Thyroid gland (tissue), 4 donors: ENCODE data around the gene PFDN1. TPM values are rescaled to one million over a fixed set of nuclear protein-coding genes. Genes with fewer than 3 reads are reported as not detected.

Experiments used
- DNase-seq, 2 donors: peaks; one replicate each; pipeline ENCODE4 v3.0.0-alpha.2; 2019
- H3K27ac ChIP-seq, 3 donors: fragments of 200-600 bp; sonication (generic); 1 replicate in 2 of 3; 2 replicates in 1 of 3; pipeline ENCODE4 v1.5.1; 2016 to 2019; ENCODE audit warnings: mild to moderate bottlenecking in 1 of 3, moderate library complexity in 1 of 3
- H3K27me3 ChIP-seq: fragments of 200-600 bp; sonication (generic); one replicate; pipeline ENCODE4 v1.5.1; 2019
- H3K36me3 ChIP-seq, 2 donors: fragments of 200-600 bp; sonication (generic); one replicate each; pipeline ENCODE4 v1.5.1; 2016 to 2019
- H3K4me1 ChIP-seq, 2 donors: fragments of 200-600 bp; sonication (generic); one replicate each; pipeline ENCODE4 v1.5.1; 2017 to 2019
- H3K4me3 ChIP-seq, 3 donors: fragments of 200-600 bp; sonication (generic); replicated peaks in 1 of 3; 1 replicate in 2 of 3; 2 replicates in 1 of 3; pipeline ENCODE4 v1.5.1; 2016; ENCODE audit warnings: mild to moderate bottlenecking in 1 of 3
- H3K9me3 ChIP-seq: fragments of 200-600 bp; sonication (generic); one replicate; pipeline ENCODE4 v1.5.1; 2017
- CTCF ChIP-seq, 6 experiments: fragments of 200-600 bp in 3 of 6; fragments of 450-650 bp in 3 of 6; sonication (generic) in 3 of 6; IDR thresholded peaks; one replicate each; pipeline ENCODE4 v1.5.1; 2016 to 2019; ENCODE audit warnings: antibody characterized with exemption in 6 of 6, mild to moderate bottlenecking in 2 of 6, inconsistent platforms in 1 of 6, moderate library complexity in 1 of 6
- POLR2A ChIP-seq, 2 donors: fragments of 450-650 bp; IDR thresholded peaks; one replicate each; pipeline ENCODE4 v1.6.1; 2017; ENCODE audit warnings: antibody characterized with exemption in 2 of 2, mild to moderate bottlenecking in 2 of 2, moderate library complexity in 1 of 2
- WGBS, 2 donors: methylation state at CpG; one replicate each; pipeline ENCODE4 v1.1.5; 2017; 5-methylcytosine and 5-hydroxymethylcytosine counted together
- intact Hi-C: fragments of 100-400 bp; cut with DNase I; formaldehyde crosslinking; loops from one replicate; pipeline ENCODE4 v1.15.1; 2023
- total RNA-seq, 4 donors: library from RNA; depleted of rRNA; stranded (reverse); fragments of >200 nt; gene quantifications; one replicate each; pipeline ENCODE4 v1.2.3, GENCODE V29; 2016

PFDN1 gene
- total RNA-seq, 4 donors from 2014 or later = 58.2 to 106 (median 87.8) TPM

GRCh38 chr5:140235791-140236551 is 66.9 kb downstream of the PFDN1 start:
- Histone ChIP-seq H3K4me1 (peaks cover 12 to 14% of the 10 kb centered on the region in 2 donors), H3K36me3 (no peaks in the 10 kb centered on the region), H3K4me3 (no peak overlapping the region), H3K27me3 (no peaks in the 10 kb centered on the region), H3K27ac (no peak overlapping the region), H3K9me3 (no peaks in the 10 kb centered on the region)
- TF ChIP-seq CTCF (IDR thresholded peaks at IDR 0.05) (no peak), POLR2A (IDR thresholded peaks at IDR 0.05) (no peak)
- DNase-seq = no peak
- intact Hi-C loops = loop anchor here (10.0 kb wide), 1 partner anchor 71 kb away; no protein-coding TSS in a partner anchor
- WGBS, 2 donors = 87 to 90% methylated on average over 11 of the region's 11 CpGs

GRCh38 chr5:140234377-140234989 is 68.4 kb downstream of the PFDN1 start:
- 89 to 97% methylated on average over 4 of the region's 4 CpGs for WGBS, 2 donors
- Histone ChIP-seq H3K27ac (no peak overlapping the region), H3K27me3 (no peaks in the 10 kb centered on the region), H3K4me1 (no peaks in the 10 kb centered on the region), H3K4me3 (no peak overlapping the region), H3K36me3 (no peaks in the 10 kb centered on the region), H3K9me3 (no peaks in the 10 kb centered on the region)
- DNase-seq = no peak
- TF ChIP-seq POLR2A (IDR thresholded peaks at IDR 0.05) (no peak), CTCF (IDR thresholded peaks at IDR 0.05) (no peak)
- intact Hi-C loops = loop anchor here (10.0 kb wide), 1 partner anchor 70 kb away; no protein-coding TSS in a partner anchor

- no peaks in the 10 kb centered on the region for H3K9me3 ChIP-seq
- 100% methylated on average over 1 of the region's 1 CpG for WGBS, 2 donors
- DNase-seq = no peak
- no peaks in the 10 kb centered on the region for H3K27me3 ChIP-seq
- H3K4me3 ChIP-seq = no peak overlapping the region
- intact Hi-C loops = loop anchor here (10.0 kb wide), 1 partner anchor 68 kb away; no protein-coding TSS in a partner anchor
- no peaks in the 10 kb centered on the region for H3K36me3 ChIP-seq
- no peaks in the 10 kb centered on the region for H3K4me1 ChIP-seq
- no peak overlapping the region for H3K27ac ChIP-seq
- TF ChIP-seq CTCF (IDR thresholded peaks at IDR 0.05) = no peak
- no peak for TF ChIP-seq POLR2A (IDR thresholded peaks at IDR 0.05)
Observed at GRCh38 chr5:140232731-140233130, 70.2 kb downstream of the PFDN1 start.

- TF ChIP-seq POLR2A (IDR thresholded peaks at IDR 0.05) (no peak), CTCF (IDR thresholded peaks at IDR 0.05) (no peak)
- WGBS, 2 donors = 100% methylated on average over 1 of the region's 1 CpG
Observed at GRCh38 chr5:140230373-140230772, 72.5 kb downstream of the PFDN1 start.

GRCh38 chr5:140228364-140228837 is 74.5 kb downstream of the PFDN1 start:
- Histone ChIP-seq H3K36me3 (no peaks in the 10 kb centered on the region), H3K27me3 (no peaks in the 10 kb centered on the region), H3K27ac (no peak overlapping the region), H3K9me3 (no peaks in the 10 kb centered on the region), H3K4me1 (peaks cover 0 to 5% of the 10 kb centered on the region in 2 donors), H3K4me3 (no peak overlapping the region)
- TF ChIP-seq POLR2A (IDR thresholded peaks at IDR 0.05) (no peak), CTCF (IDR thresholded peaks at IDR 0.05) (no peak)
- DNase-seq = no peak
- intact Hi-C loops = no loop called here
- 79 to 86% methylated on average over 7 of the region's 7 CpGs for WGBS, 2 donors

More at GRCh38 chr5:140230373-140230772, 72.5 kb downstream of the PFDN1 start:
- Histone ChIP-seq H3K36me3 (no peaks in the 10 kb centered on the region), H3K4me3 (no peak overlapping the region), H3K27me3 (no peaks in the 10 kb centered on the region), H3K27ac (no peak overlapping the region), H3K4me1 (no peaks in the 10 kb centered on the region), H3K9me3 (no peaks in the 10 kb centered on the region)
- intact Hi-C loops = loop anchor here (10.0 kb wide), 1 partner anchor 66 kb away; no protein-coding TSS in a partner anchor
- no peak for DNase-seq
